Embryonic facial prominence (tissue), 1 donor: ENCODE measurements around the gene EAF1.
"Not testable (repeated sequence)": the region's sequence is repeated elsewhere in the genome, so short reads cannot be mapped to it uniquely, and the experiment has no call there.

Experiments
- DNase-seq: peaks from one replicate; pipeline ENCODE4 v3.0.0-alpha.2; 2016; ENCODE audit errors: extremely low spot score

The EAF1 gene

GRCh38 chr3:15427182-15427880 lies at the start of gene EAF1, which contains the start of gene METTL6:
TSS of gene EAF1 (plus strand) at chr3:15427598. CDS start at chr3:15427780, 182 bp downstream.
TSS of gene METTL6 (minus strand) at chr3:15427544. CDS start at chr3:15426511, 1,033 bp downstream.
- DNase-seq, result peak; percentile 42

GRCh38 chr3:15377961-15378791 lies 49.2 kb upstream of the EAF1 start:
- DNase-seq, result peak; percentile 85

DNA sequence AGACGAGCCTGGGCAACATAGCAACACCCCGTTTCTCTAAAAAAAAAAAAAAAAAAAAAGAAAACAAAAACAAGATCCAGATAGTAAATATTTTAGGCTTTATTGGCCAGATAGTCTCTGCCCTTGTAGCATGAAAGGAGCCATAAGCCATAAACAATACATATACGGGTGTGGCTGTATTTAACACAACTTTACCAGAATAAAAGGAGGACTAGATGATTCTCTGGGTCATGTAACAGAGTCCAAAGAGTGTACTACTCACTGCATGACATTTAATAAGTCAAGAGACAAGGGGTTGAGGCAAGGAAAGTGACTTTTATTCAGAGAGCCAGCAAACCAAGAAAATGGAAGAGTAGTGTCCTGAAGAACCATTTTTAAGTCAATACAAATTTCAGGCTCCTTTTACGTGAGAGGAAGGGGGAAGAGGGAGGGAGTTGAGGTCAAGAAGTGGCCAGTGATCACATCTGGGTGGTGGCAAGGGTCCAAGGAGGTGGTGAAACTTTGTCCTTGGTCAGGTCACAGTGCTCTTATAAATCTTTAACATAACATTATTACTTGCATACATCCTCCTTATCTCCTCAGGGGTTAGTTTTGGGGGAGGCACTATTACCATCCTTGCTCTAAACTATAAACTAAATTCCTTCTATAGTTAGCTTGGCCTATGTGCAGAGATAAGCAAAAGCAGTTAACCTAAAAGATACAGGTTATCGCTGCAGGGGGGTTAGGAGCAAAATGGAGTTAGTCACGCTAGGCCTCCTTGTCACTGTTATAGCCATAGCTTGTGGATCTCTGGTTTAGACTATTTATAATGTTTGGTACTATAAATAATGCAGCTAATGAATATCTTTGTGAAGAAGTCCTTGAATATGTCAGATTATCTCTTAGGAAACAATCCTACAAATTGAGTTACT lies 46.2 kb upstream of the EAF1 start:
- no peak for DNase-seq

DNA sequence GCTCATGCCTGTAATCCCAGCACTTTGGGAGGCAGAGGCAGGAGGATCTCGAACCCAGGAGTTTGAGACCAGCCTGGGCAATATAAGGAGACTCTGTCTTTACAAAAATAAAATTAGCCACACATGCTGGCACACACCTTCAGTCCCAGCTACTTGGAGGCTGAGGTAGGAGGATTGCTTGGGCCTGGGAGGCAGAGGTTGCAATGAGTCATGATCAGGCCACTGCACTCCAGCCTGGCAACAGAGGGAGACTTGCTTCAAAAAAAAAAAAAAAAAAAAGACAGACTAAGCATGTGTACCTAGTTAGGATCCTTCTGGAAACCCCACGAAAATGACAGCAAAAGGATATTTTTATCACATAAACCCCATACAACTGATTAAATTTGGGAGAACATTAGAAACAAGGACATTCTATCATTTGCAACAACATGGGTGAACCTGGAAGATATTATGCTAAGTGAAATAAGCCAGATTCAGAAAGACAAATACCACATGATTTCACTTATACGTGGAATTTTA lies 44.9 kb upstream of the EAF1 start:
- DNase-seq, result no peak

GRCh38 chr3:15384510-15385237 lies 42.7 kb upstream of the EAF1 start:
- DNase-seq, result no peak

DNA sequence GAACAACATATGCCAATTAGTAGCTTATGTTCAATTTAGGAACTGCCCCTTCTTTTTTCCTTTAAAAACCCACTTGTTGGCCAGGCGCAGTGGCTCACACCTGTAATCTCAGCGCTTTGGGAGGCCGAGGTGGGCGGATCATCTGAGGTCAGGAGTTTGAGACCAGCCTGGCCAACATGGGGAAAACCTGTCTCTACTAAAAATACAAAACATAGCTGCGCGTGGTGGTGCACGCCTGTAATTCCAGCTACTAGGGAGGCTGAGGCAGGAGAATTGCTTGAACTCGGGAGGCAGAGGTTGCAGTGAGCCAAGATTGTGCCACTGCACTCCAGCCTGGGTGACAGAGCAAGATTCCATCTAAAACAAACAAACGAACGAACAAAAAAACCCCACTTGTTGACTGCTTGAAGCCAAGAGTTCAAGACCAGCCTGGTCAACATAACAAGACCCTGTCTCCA lies 42.1 kb upstream of the EAF1 start:
- DNase-seq, result not testable (repeated sequence)

DNA sequence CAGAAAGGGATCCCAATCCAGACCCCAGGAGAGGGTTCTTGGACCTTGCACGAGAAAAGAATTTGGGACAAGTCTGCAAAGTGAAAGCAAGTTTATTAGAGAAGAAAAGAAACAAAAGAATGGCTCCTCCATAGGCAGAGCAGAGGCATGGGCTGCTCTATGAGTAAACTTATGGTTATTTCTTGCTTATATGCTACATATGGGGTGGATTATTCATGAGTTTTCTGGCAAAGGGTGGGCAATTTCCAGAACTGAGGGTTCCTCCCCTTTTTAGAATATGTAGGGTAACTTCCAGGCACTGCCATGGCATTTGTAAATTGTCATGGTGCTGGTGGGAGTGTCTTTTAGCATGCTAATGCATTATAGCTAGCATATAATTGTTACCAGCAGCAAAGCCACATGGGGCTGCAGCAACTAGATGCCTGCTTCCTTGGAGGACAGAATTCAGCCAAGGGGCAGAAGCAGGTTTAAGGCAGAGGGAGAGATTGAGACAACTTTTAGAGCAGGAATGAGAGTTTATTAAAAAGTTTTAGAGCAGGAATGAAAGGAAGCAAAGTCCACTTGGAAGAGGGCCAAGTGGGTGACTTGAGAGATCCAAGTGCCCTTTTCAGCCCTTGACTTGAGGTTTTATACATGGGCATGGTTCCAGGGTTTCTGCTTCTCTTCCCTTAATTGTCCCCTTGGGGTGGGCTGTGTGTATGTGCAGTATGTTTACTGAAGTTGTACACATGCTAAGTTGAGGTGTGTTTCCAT lies 41.3 kb upstream of the EAF1 start:
- DNase-seq, result no peak

- DNase-seq, result not testable (repeated sequence)
These were observed 40.8 kb upstream of the EAF1 start for GRCh38 chr3:15386654-15386955.

- no peak for DNase-seq
These were observed 40.2 kb upstream of the EAF1 start for GRCh38 chr3:15387171-15387581.

DNA sequence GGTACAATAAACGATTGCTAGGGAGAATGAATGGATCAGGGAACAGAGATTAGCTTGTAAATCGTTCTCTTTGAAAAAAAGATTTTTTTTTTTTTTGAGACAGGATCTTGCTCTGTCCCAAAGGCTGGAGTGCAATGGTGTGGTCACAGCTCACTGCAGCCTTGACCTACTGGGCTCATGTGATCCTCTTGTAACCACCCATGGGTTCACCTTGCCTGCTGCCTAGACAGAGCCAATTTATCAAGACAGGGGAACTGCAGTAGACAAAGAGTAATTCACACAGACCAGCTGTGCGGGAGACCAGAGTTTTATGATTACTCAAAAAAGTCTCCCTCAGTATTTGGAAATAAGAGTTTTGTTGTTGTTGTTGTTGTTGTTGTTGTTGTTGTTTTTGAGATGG lies 39.7 kb upstream of the EAF1 start:
- DNase-seq, result no peak

DNA sequence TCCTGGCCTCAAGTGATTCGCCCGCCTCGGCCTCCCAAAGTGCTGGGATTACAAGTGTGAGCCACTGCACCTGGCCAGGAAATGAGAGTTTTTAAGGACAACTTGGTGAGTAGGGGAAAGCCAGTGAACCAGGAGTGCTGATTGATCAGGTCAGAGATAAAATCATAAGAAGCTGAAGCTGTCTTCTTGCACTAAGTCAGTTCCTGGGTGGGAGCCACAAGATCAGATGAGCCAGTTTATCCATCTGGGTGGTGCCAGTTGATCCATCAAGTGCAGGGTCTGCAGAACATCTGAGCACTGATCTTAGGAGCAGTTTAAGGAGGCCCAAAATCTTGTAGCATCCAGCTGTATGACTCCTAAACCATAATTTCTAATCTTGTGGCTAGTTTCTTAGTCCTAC lies 39.1 kb upstream of the EAF1 start:
- not testable (repeated sequence) for DNase-seq

- no peak for DNase-seq
These were observed 36.9 kb upstream of the EAF1 start for GRCh38 chr3:15390460-15390859.

GRCh38 chr3:15391007-15391406 lies 36.4 kb upstream of the EAF1 start:
- DNase-seq, result no peak

- not testable (repeated sequence) for DNase-seq
These were observed 34.1 kb upstream of the EAF1 start for GRCh38 chr3:15393252-15393651.

- DNase-seq, result not testable (repeated sequence)
These were observed 28.7 kb upstream of the EAF1 start for GRCh38 chr3:15398731-15399133.

DNA sequence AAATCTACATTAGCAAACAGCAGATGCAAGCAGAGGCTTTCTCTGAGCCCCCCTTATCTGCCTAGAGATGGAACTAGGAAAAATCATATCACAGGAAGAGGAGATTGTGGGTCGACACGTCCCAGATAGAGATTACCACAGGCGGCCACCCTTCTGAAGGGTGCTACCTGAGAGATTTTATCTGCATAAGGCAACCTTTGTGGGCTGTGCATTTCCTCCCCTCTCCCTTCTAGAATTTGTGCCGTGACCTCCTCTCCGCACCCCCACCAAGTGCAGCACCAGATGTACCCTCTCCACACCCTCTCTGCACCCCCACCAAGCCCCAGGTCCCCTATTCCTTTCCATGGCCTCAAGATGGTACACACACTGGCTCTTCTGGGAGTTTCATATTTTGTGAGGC lies 27.4 kb upstream of the EAF1 start:
- no peak for DNase-seq

GRCh38 chr3:15401936-15402335 lies 25.5 kb upstream of the EAF1 start:
- DNase-seq, result no peak

DNA sequence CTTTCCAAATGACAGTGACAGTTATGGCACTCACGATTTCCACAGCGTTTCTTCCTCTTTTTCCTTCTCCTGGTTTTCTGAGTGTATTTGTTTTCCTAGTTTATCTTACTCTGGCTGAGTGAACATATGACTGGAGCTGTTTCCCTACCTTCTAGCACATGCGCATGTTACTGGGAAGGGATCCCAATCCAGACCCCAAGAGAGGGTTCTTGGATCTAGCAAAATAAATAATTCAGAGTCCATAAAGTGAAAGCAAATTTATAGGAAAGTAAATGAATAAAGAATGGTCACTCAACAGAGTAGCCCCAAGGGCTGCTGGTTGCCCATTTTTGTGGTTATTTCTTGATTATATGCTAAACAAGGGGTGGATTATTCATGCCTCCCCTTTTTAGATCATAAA lies 23.9 kb upstream of the EAF1 start:
- DNase-seq, result no peak

- no peak for DNase-seq
These were observed 23.4 kb upstream of the EAF1 start for GRCh38 chr3:15403965-15404364.

- DNase-seq, result no peak
These were observed 22.6 kb upstream of the EAF1 start for GRCh38 chr3:15404767-15405166.
